ENCODE results near the gene CCDC110.

DNA sequence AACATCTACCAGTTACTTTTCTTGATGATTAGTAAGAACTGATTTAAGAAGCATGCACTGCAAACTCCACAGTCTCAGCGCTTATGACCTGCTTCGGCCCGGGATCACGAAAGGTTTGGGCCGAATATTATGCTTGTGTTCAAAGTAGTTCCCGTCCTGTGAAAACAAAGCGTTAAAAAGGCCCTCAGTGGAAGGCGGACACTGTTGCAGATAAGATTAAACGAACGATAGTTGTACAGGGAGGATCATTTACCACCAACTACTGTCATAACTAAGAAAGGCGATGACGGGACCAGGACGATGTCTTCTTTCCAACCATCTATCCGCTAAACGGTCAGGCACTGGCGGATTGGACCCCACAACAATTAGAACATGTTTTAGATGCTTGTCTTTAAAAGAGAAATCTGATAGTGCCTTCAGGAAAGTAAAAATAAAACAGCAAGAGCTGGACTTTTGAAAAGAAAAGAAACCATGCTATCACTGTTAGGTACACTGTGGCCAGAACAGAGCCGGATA, 42.7 kb upstream of the CCDC110 start:
- TF ChIP-seq, protein P1, sequence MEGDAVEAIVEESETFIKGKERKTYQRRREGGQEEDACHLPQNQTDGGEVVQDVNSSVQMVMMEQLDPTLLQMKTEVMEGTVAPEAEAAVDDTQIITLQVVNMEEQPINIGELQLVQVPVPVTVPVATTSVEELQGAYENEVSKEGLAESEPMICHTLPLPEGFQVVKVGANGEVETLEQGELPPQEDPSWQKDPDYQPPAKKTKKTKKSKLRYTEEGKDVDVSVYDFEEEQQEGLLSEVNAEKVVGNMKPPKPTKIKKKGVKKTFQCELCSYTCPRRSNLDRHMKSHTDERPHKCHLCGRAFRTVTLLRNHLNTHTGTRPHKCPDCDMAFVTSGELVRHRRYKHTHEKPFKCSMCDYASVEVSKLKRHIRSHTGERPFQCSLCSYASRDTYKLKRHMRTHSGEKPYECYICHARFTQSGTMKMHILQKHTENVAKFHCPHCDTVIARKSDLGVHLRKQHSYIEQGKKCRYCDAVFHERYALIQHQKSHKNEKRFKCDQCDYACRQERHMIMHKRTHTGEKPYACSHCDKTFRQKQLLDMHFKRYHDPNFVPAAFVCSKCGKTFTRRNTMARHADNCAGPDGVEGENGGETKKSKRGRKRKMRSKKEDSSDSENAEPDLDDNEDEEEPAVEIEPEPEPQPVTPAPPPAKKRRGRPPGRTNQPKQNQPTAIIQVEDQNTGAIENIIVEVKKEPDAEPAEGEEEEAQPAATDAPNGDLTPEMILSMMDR (IDR thresholded peaks at IDR 0.05): no peak
- no peak for TF ChIP-seq POLR2A (IDR thresholded peaks at IDR 0.05)

Measured in adrenal gland (tissue), 5 donors.